GM21737 (cell line): ENCODE data around the gene TECPR2.
"Not testable (repeated sequence)": the region's sequence is repeated elsewhere in the genome, so short reads cannot be mapped to it uniquely, and the experiment has no call there.

Experiments
- ATAC-seq: cut with Tn5 transposase; IDR thresholded peaks from one replicate; pipeline ENCODE4 v1.9.1; 2021; ENCODE audit warnings: mild to moderate bottlenecking, moderate library complexity; ENCODE audit not compliant: unreplicated experiment

TECPR2 gene

DNA sequence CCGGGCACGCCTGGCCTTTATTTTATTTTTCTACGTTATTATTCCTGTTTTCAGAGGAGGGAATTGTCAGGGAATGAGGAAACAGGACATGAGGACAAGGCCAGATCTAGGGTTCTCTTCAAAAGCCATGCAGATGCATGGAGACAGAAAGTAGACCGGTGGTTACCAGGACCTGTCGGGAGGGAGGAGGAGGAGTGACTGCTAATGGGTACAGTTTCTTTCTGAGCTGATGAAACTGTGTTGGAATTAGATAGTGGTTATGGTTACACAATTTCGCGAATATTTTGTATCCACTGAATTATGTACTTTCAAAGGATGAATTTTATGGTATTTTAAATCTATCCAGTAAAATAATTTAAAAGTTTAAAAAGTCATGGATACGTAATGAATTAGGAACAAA lies 31.9 kb upstream of the TECPR2 start:
- no peak for ATAC-seq

DNA sequence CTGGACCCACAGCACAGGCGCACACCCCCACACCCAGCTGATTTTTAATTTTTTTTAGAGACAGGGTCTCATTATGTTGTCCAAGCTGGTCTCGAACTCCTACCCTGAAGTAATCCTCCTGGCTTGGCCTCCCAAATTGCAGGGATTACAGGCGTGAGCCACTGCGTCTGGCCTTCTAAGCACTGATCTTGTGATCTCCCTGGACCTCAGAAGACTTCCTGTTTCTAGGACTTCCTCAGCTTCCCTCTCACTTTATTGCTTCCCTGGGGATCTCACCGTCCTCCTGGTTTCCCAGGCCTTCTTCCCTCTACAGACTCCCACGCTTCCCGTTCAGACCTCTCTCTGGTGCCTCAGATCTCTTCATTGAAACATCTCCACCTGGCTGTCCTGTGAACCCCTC lies 29.4 kb upstream of the TECPR2 start:
- ATAC-seq = no peak

DNA sequence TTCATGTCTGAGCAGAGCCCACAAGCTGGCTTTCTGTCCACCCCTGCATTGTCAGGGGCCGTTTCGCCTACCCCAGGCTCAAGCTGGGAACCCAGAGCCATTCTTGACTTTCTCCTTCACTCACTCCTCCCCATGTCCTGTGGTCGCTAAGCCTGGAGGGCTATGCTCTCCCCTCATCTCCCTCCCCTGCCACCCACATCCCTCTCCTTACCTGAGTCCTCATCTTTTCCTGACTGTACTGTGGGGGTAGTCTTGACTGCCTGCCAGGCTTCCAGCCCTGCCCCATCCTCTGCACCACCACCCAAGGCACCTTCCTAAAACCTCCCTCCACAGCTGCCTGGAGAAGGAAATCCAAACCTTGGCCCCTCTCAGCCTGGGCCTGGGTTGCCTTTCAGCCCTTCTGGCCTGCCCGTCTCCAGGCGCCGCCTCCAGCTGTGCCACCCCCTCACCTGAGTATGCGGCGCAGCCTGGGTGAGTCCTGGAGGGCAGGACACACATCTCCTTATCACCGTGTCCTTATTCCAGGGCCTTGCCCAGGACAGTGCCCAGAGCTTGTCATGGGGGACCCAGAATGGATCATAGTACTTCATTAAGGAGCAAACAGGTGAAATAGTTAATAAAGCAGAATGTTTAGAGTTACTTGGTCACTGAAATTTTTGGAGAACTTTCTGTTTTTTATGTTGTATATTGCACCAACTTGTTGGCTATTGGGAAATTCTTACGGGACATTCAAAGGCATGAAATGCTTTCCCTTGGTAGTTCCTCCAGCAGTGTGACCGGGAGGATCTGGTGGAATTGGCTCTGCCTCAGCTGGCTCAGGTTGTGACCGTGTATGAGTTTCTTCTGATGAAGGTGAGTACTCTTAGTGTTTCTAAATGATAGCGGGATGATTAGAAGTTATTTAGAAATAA lies 28.7 kb upstream of the TECPR2 start:
- ATAC-seq = no peak

DNA sequence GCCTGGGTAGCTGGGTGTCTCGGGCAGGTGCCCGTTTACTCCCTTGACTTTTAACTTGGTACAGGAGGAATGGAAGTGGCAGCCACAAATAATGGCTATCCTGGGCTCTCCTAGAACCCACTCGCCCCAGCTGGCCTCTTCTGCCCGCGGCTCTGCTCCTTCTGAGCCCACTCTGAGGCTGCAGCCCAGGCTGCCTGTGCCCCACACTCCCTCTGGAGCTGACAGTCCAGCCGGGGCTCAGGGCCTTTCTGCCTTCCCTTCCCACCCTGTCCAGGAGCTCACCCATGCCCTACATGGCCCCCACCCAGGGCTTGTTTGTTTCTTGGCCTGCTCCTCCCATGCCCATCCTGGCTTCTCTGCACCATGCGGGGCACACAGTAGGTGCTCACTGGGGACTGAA lies 27.6 kb upstream of the TECPR2 start:
- no peak for ATAC-seq

DNA sequence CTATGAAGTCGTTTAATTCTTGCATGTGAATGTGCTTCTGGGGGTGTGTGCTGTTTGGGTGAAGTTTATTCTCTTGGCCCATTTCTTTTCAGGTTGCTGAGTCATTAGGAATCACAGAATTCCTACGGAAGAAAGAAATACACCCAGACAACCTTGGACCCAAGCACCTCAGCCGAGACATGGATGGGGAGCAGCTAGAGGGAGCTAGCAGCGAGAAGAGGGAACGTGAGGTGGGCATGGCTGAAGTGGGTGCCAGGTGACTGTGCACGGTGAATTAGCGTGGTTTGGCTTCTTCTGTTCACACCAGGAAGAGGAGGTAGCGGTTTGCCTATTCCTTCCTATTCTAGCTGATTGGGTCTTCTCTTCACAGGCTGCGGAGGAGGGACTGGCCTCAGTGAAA lies 24.0 kb upstream of the TECPR2 start:
- ATAC-seq = no peak

DNA sequence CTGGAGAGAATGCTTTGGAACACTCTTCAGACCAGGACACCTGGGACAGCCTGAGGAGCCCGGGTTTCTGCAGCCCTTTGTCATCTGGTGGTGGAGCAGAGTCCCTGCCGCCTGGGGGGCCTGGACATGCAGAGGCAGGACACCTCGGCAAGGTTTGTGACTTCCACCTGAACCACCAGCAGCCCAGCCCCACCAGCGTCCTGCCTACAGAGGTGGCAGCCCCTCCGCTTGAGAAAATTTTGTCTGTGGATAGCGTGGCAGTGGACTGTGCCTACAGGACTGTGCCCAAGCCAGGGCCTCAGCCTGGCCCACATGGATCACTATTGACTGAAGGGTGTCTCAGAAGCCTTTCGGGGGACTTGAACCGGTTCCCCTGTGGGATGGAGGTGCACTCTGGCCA lies 21.2 kb upstream of the TECPR2 start:
- ATAC-seq = no peak

DNA sequence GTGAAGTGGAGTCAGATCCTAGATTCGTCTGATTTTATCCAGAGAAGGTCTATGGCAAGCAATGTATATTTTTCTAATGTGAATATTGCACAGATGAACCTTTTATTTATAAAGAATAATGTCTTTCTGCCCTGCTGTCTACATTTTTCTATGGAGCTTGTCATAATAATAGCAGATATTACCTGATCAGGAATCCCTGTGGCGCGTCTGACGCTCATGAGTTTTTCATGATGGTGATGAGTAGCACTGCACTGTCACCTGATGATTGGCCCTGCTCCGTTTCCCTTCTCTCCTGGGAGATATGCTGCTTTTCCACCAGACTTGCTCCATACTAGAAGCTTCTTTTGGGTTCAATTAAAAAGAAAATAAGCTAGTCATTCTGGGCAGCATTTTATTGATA lies 20.5 kb upstream of the TECPR2 start:
- ATAC-seq = no peak

DNA sequence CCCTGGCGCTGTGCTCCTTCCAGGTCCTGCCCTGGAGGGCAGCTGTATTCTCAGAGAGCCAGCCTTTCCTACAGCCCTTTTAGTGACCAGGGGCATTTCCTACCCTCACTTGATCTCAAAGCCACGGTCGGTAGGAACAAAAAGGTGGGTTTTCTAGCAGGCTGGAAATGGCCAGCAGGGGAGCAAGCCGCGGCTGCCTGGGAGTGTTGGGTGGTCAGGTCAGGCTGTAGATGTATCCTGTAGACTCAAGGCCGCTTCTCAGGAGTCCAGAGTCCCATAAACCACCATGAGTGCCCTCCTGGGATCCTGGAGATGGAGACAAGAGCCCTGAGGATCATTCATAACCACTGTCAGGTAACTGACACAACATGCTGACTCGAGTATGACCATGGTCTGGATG lies 18.7 kb upstream of the TECPR2 start:
- ATAC-seq = no peak

DNA sequence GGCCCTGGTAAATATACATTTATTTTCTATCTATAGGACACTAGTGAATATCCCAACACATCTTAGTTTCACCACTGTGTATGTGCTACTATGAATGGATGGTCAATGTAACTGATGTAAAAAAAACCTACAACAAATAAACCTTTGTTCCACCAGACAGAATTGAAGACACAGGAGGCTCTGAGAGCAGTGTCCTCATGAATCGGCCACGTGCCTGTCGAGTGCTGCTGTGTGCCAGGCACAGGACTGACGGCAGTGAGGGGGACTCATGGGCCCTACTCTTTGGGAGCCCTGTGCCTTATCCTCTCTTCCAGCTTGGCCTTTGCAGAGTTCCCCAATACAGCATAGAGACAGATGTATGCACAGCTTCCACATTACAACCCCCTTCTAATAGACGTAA lies 18.3 kb upstream of the TECPR2 start:
- no peak for ATAC-seq

DNA sequence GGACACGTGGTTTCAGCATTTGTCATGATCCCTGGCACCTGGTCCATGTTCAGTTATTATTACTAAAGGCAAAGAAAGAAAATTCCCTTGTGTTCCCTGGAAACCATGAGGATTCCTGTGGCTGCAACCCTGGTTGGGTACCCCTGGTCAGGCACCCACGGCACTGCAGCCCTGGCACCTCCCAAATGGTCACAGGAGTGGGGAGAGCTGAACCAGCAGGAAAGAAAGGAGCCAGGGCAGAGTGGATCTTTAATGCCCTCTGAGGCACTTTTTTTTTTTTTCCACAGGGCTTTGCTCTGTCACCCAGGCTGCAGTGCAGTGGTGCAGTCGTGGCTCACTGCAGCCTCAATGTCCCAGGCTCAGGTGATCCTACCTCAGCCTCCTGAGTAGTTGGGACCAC lies 17.5 kb upstream of the TECPR2 start:
- ATAC-seq = no peak

DNA sequence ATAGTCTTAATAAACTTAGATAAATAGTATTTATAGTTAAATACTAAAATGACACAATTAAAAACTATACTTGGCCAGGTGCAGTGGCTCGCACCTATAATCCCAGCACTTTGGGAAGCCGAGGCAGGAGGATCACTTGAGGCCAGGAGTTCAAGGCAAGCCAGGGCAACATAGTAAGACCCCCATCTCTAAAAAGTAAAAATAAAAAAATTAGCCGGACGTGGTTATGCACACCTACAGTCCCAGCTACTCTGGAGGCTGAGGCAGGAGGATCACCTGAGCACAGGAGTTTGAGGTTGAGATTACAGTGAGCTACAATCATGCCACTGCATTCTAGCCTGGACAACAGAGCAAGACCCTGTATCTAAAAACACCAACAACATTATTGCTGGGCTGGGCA lies 16.1 kb upstream of the TECPR2 start:
- ATAC-seq = no peak

DNA sequence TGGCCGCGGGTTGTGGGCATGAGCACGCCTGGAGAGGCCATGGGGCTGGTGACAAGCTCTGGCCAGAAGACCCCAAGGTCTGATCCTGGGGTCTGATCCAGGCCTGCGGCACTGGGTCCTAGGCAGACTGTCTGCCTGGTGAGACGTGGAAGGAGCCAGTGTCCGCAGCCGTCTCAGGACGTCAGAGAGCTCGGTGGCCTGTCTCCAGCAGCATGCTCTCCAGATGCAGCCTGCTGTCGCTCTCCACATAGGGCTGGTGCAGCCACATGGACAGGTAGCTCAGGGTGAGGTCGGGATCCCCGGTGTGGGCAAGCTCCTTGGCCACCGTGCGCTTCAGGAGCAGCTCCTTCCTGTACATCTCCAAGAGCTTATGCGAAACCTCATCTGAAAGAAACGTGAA lies 14.4 kb upstream of the TECPR2 start:
- ATAC-seq = no peak

DNA sequence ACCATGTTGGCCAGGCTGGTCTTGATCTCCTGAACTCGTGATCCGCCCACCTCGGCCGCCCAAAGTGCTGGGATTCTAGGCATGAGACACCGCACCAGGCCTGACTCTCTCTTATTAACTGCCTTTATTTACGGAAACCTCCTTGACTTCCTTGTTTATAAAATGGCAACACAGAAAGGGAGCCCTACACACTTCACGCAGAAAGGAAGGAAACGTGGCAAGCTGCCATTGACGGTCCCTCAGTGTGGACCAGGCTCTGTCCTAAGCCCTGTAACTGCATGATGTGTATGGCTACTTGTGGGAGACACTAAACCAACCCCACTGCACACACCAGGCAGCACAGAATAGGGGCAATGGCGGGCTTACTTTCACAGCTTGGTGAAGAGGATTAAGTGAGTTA lies 11.7 kb upstream of the TECPR2 start:
- no peak for ATAC-seq

DNA sequence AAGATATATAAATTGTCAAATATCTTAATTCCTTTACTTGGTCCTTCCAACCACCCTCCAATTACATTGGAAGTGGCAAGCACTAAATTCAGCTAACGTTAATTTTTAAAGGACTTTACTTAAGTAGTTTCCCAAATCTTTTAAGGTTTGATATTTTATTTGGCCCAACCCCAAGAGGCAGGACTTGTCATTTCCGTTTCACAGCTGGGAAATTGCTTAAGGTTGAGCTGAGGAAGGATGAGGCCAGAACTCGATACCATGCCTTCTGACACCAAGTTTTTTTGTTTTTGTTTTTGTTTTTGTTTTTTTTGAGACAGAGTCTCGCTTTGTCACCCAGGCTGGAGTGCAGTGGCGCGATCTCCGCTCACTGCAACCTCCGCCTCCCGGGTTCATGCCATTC lies 11.1 kb upstream of the TECPR2 start:
- ATAC-seq = not testable (repeated sequence)

DNA sequence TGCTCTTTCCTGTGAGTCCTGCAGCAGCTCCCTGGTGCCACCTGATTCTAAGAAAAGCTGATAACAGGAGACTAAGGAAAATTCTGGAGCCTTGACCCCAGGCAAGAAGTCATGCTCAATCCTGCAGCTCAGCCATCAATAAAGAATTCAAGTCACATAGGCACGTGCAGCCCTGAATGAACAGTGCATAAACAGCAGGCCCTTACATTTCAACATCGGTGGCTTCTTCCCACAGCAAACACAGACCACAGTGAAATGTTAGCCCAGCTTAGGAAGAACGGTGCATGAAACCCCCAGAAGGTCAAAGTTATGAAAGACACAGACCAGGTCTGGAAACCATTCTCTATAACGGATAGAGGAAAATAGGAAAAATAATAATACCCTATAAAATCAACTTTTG lies 10.5 kb upstream of the TECPR2 start:
- no peak for ATAC-seq

DNA sequence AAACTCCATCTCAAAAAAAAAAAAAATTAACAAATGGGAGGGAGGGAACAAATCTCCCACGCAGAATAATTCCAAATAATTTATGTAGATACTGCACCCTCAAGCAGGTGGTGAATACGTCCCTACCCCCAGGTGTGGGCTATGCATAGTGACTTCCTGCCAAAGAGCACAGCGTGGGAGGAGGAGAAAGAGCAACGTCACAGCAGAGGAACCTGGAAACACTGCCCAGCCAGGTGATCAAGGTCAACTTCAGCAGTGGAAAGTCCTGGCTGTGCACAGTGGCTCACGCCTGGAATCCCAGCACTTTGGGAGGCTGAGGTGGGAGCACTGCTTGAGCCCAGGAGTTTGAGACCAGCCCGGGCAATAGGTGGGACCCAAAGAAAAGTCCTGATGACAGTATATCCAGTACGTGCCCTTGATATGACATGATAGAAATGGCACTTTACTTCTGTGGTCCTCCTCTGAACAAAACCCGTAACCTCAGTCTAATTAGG lies 9.6 kb upstream of the TECPR2 start:
- ATAC-seq = no peak

DNA sequence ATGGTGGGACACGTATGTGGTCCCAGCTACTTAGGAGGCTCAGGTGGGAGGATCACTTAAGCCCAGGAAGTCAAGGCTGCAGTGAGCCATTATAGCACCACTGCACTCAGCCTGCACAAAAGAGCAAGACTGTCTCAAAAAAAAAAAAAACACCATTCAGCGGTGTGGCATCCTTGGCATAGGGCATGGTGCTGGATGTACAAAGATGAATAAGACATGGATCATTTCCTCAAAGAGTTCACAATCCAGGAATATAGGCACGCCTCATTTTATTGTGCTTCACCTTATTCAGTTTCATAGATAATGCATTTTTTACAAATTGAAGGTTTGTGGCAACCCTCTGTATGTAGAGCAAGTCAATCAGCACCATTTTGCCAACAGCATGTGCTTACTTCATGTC lies 6.5 kb upstream of the TECPR2 start:
- ATAC-seq = no peak

DNA sequence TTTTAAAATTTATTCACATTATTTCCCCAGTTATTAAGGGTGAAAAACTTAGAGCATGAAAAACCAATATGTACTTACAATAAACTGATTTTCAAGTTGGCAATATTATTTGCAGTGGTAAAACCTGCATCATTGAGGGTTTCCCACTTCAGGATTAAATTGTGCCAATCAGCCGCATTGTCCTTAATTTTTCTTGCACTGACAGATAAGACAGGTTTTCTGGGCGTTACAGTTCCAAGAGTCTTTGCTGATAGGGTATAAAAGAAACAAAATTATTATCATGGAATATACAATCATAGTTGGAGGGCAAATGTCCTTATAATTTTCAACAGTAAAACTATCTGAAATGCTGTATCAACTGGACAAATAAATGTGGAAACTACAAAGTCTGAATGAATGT lies 3.4 kb upstream of the TECPR2 start:
- ATAC-seq = no peak

DNA sequence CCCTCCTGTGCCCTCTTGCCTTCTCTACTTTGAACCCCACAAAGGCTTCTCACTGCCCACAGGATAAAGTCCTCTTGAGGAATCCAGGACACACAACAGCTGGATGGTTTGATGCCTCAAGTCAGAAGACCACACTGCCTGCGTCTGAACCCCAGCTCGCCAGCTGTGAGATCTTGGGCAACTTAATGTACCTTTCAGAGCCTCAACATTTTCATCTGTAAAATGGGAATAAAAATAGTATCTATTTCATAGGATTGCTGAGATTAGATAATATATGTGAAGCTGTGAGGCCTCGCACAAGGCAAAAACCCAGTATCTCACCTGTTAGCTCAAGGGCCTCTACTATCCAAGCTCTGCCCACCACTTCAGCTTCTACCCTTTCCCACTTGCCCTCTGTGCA lies 2.4 kb upstream of the TECPR2 start:
- ATAC-seq = no peak

DNA sequence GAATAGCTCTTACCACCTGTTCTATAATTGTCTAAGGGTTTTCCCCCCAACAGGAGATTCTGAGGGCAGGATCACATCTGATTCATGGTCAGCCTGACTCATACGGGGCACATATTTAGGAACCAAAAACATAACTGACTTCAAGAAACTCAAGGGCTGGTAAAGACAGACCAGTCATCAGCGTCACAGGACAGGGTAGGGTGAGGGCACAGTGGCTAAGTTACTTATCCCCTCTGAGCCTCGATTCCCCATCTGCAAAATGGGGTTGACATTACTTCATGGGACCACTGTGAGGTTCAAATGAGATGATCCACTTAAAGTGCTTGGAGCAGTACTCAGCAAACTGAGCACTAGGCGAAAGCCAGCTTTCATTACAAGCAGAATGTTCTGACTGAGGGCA lies 657 bp upstream of the TECPR2 start:
- peak; percentile 38 for ATAC-seq

DNA sequence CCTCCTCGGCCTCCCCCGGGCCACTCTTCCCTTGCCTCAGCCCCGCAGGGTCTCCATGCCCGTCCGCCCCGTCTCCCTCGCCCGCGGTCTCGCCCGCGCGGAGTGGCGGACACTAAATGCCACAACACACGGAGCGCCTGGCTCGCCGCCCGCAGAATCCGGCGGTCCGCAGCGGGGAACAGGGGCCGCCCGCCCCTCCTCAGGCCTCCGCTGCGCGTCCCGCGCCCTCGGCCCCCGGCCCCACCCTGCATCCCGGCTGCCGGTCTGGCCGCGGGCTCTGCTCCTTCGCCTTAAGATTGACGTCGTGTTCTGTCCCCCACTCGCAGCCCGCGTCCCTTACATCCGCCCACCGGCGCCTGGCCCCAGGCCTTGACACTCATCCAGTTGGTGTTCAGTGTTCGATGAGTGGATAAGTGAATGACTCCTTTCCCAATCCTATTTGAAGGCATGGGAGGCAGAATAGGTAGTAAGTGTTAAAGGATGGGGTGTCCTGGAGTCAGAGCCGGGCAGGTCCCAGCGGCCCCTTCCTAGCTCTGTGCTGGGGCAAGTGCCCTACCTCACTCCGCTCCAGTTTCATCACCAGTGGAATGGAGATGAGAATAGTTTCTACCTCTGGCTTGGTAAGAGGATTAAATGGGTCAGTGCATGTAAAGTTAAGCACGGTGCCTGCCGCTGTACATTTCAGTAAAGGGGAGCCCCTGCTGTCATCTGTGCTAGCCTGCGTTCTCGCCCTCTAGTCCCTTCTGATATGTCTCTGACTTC lies 622 bp downstream of the TECPR2 start:
- peak; percentile 24 for ATAC-seq

DNA sequence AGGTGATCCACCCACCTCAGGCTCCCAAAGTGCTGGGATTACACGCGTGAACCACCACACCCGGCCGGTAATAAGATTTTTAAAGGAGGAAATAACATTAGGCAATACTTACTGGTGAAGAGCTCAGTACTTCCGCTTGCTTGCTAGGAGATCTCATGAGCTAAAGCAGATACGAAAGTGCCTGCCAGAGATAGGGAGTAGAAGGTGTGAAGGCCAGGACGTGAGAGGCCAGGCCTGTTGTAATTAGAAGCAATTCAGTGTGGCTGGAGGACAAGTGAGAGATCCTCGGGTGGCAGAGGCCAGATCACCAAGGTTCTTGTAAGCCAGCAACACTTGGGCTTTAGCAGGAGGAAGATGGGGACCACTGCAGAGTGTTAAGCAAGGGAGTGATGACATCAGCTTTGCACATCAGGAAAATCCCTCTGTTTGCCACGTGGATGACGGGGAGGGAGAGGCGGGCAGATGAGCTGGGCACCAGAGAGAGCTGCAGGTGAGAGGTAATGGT lies 7.6 kb downstream of the TECPR2 start:
- ATAC-seq = no peak
